Measurements from ENCODE around the gene LAMTOR5. TPM values are rescaled to one million over a fixed set of nuclear protein-coding genes. Genes with fewer than 3 reads are reported as not detected.

Gene LAMTOR5
- total RNA-seq, 2 donors from 2014 or later: 142 to 177 TPM

DNA sequence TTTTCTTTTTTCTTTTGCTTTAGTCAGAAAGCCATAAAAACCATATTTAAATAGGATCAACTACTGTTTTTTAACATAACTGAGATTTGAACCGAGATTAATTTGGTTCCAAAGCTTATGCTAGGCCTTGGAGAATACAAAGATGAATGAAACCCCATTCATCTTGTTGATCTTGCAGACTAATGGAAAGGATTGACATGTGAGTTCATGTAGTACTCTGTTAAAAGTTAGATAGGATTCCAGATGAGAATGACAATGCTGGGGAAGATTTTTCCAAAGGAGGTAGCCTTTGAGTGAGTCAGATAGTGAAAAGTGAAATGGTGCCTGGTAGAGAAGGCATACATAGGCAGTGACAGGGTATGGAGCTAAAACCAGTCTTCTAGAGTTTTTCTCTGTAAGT lies 45.6 kb downstream of the LAMTOR5 start:
- Histone ChIP-seq H3K4me3 (no peak overlapping the region), H3K27me3 (no peaks in the 10 kb centered on the region), H3K36me3 (no peaks in the 10 kb centered on the region), H3K4me1 (no peaks in the 10 kb centered on the region), H3K27ac (no peak overlapping the region), H3K9me3 (no peaks in the 10 kb centered on the region)
- TF ChIP-seq, protein P1, sequence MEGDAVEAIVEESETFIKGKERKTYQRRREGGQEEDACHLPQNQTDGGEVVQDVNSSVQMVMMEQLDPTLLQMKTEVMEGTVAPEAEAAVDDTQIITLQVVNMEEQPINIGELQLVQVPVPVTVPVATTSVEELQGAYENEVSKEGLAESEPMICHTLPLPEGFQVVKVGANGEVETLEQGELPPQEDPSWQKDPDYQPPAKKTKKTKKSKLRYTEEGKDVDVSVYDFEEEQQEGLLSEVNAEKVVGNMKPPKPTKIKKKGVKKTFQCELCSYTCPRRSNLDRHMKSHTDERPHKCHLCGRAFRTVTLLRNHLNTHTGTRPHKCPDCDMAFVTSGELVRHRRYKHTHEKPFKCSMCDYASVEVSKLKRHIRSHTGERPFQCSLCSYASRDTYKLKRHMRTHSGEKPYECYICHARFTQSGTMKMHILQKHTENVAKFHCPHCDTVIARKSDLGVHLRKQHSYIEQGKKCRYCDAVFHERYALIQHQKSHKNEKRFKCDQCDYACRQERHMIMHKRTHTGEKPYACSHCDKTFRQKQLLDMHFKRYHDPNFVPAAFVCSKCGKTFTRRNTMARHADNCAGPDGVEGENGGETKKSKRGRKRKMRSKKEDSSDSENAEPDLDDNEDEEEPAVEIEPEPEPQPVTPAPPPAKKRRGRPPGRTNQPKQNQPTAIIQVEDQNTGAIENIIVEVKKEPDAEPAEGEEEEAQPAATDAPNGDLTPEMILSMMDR (IDR thresholded peaks at IDR 0.05): no peak
- DNase-seq (ENCODE audit: low spot score): no peak

DNA sequence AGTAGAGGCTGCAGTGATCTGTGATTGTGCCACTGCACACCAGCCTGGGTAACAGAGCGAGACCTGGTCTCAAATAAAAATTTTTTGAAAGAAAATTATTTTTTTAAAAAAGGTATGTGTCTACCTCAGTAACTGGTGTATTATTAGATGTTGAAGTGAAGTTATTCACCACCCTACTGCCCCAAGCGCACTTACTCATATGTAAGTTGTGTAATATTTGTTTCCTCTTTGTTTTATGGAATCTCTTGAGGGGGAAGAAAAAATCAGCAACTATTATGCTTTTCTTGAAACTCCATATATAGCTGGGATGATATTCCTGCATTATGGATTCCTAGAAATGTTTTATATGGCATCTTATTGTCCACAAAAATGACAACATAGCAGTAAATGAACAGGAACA lies 47.1 kb downstream of the LAMTOR5 start:
- H3K4me1 ChIP-seq: no peaks in the 10 kb centered on the region
- no peaks in the 10 kb centered on the region for H3K9me3 ChIP-seq
- H3K27ac ChIP-seq: no peak overlapping the region
- H3K36me3 ChIP-seq: no peaks in the 10 kb centered on the region
- no peak for DNase-seq (ENCODE audit: low spot score)
- no peaks in the 10 kb centered on the region for H3K27me3 ChIP-seq
- TF ChIP-seq, protein P1 (IDR thresholded peaks at IDR 0.05): no peak
- no peak overlapping the region for H3K4me3 ChIP-seq

DNA sequence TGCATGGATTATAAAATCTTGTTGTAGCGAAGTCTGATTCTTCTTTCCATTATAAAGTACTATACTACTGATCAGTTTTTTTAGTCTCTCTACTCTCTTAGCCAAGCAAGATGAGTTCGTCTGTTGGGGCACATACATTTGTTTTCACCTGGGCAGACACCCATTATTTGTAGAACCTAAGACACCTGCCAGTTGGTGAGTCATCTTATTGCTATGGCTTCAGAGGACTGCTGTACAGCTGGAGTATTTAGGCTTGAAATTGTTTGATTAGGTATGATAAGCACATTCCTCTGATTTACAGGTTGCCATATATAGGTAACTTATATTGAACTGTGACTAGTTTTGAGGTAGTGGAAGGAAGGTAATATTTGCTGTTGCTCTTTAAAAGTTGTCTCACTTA lies 51.1 kb downstream of the LAMTOR5 start:
- H3K27me3 ChIP-seq: no peaks in the 10 kb centered on the region
- H3K36me3 ChIP-seq: no peaks in the 10 kb centered on the region
- H3K27ac ChIP-seq: no peak overlapping the region
- TF ChIP-seq, protein P1 (IDR thresholded peaks at IDR 0.05): no peak
- no peaks in the 10 kb centered on the region for H3K9me3 ChIP-seq
- no peak overlapping the region for H3K4me3 ChIP-seq
- peaks cover 0 to 6% of the 10 kb centered on the region in 2 donors for H3K4me1 ChIP-seq
- DNase-seq (ENCODE audit: low spot score): no peak

DNA sequence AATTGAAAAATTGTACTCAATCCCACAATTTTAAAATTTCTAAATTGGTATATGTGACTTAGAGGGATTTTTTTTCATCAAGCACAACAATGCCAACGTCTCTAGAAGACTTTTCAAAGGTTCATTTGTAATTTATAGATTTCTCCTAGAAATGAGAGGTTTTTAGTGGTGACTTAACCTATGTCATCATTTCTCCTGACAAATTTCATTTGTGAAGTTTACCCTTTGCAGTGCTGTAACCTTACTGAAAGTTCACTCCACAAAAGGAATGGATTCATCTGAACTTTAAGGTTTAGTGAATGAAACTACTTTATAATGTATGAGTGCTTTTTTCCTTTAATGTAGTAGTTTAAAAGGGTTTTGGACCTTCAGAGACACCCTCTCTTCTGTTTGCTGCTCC lies 52.2 kb downstream of the LAMTOR5 start:
- TF ChIP-seq, protein P1 (IDR thresholded peaks at IDR 0.05): no peak
- Histone ChIP-seq H3K27me3 (no peaks in the 10 kb centered on the region), H3K36me3 (no peaks in the 10 kb centered on the region), H3K4me1 (peaks cover 0 to 16% of the 10 kb centered on the region in 2 donors), H3K9me3 (no peaks in the 10 kb centered on the region), H3K4me3 (no peak overlapping the region), H3K27ac (no peak overlapping the region)
- no peak for DNase-seq (ENCODE audit: low spot score)

Other genes starting within 250 kb of the LAMTOR5 start
- 1 to 10 TPM; 4.2 to 9.1 TPM for gene KCNC4, start 197.4 kb downstream of the LAMTOR5 start, total RNA-seq
- 10 to 100 TPM; 16.5 to 17.0 TPM for gene RBM15, start 68.3 kb downstream of the LAMTOR5 start, total RNA-seq
- gene SLC16A4, start 16.7 kb downstream of the LAMTOR5 start, total RNA-seq: 1 to 10 TPM; 4.7 to 8.9 TPM
- gene PROK1, start 43.5 kb upstream of the LAMTOR5 start, total RNA-seq: 1 to 10 TPM; 1.0 to 5.1 TPM
- not detected for gene KCNA10, start 111.5 kb upstream of the LAMTOR5 start, total RNA-seq
- gene KCNA2, start 198.7 kb upstream of the LAMTOR5 start, total RNA-seq: under 1 TPM; 0.28 to 0.78 TPM